H1 (cell line): ENCODE results near the gene CSNK2B.

Source experiments
- CBX5 ChIP-seq: fragments of 300-800, 300-1000 bp; sonication (generic); IDR thresholded peaks from 2 replicates; pipeline ENCODE4 v1.7.1; 2016; ENCODE audit warnings: antibody characterized with exemption, low read length, low read depth
- CHD7 ChIP-seq: fragments of 300-600 bp; sonication (generic); IDR thresholded peaks from 2 replicates; pipeline ENCODE4 v1.7.1; 2012; ENCODE audit warnings: low read length, moderate library complexity, mild to moderate bottlenecking, inconsistent platforms; ENCODE audit not compliant: insufficient replicate concordance
- CTCF ChIP-seq, 3 experiments: IDR thresholded peaks; 1 replicate in 2 of 3; 2 replicates in 1 of 3; pipeline versions ENCODE4 v1.5.1 to v1.6.1; 2011; ENCODE audit warnings: low read length in 3 of 3, mild to moderate bottlenecking in 3 of 3, inconsistent platforms in 2 of 3, low read depth in 1 of 3, moderate library complexity in 1 of 3; ENCODE audit not compliant: insufficient read depth in 1 of 3; ENCODE audit errors: control extremely low read depth in 1 of 3
- E2F6 ChIP-seq: IDR thresholded peaks from 2 replicates; pipeline ENCODE4 v1.6.1; 2012; ENCODE audit warnings: inconsistent platforms
- EZH2 ChIP-seq: fragments of 200-600 bp; sonication (generic); IDR thresholded peaks from 2 replicates; pipeline ENCODE4 v1.7.1; 2012; ENCODE audit warnings: low read depth, mild to moderate bottlenecking, moderate library complexity, low read length, inconsistent platforms; ENCODE audit not compliant: severe bottlenecking
- FOSL1 ChIP-seq: IDR thresholded peaks from 2 replicates; pipeline ENCODE4 v1.6.1; 2011; ENCODE audit warnings: mild to moderate bottlenecking, low read depth, low read length, moderate library complexity; ENCODE audit not compliant: insufficient read depth
- HDAC2 ChIP-seq, 2 experiments: fragments of 300-600 bp in 1 of 2; sonication (generic) in 1 of 2; IDR thresholded peaks; 2 replicates each; pipeline ENCODE4 v1.6.1; 2011 to 2012; ENCODE audit warnings: low read depth in 2 of 2, low read length in 2 of 2, mild to moderate bottlenecking in 2 of 2, moderate library complexity in 2 of 2, borderline replicate concordance in 1 of 2, inconsistent platforms in 1 of 2
- JUN ChIP-seq: IDR thresholded peaks from 2 replicates; pipeline ENCODE4 v1.6.1; 2011; ENCODE audit warnings: low read depth, mild to moderate bottlenecking, improper control_type of control experiment, low read length
- JUND ChIP-seq: IDR thresholded peaks from 2 replicates; pipeline ENCODE4 v1.6.1; 2011; ENCODE audit warnings: mild to moderate bottlenecking, improper control_type of control experiment, low read length
- KDM5A ChIP-seq: fragments of 200-600 bp; IDR thresholded peaks from 2 replicates; pipeline ENCODE4 v1.7.1; 2012; ENCODE audit warnings: mild to moderate bottlenecking, low read length, inconsistent platforms, mixed read lengths
- MAX ChIP-seq: IDR thresholded peaks from 2 replicates; pipeline ENCODE4 v1.6.1; 2012; ENCODE audit warnings: inconsistent platforms
- POLR2AphosphoS5 ChIP-seq: IDR thresholded peaks from 2 replicates; pipeline ENCODE4 v1.6.1; 2011; ENCODE audit warnings: low read depth, low read length
- SP2 ChIP-seq: IDR thresholded peaks from 2 replicates; pipeline ENCODE4 v1.6.1; 2012; ENCODE audit warnings: mild to moderate bottlenecking, low read length, inconsistent platforms

- TF ChIP-seq SP2: no peak
- no peak for TF ChIP-seq CBX5
- no peak for TF ChIP-seq JUND
- TF ChIP-seq FOSL1: no peak
- TF ChIP-seq KDM5A: no peak
- TF ChIP-seq POLR2AphosphoS5: no peak
- TF ChIP-seq EZH2: no peak
- TF ChIP-seq E2F6: no peak
- no peak for TF ChIP-seq CTCF (IDR thresholded peaks at IDR 0.05; ENCODE audit: control extremely low read depth in 1 of 3, insufficient read depth in 1 of 3, low read depth in 1 of 3, low read length in 3 of 3)
- TF ChIP-seq HDAC2 (IDR thresholded peaks at IDR 0.05; ENCODE audit: borderline replicate concordance in 1 of 2, low read depth in 2 of 2, low read length in 2 of 2): no peak
- no peak for TF ChIP-seq JUN
- no peak for TF ChIP-seq MAX
- TF ChIP-seq CHD7: no peak
Measured at GRCh38 chr6:31641370-31641769, 24.5 kb upstream of the CSNK2B start.
